Astrocyte of the cerebellum (primary cell): ENCODE data around the gene MGRN1.

ENCODE experiments used
- DNase-seq: peaks from one replicate; pipeline ENCODE4 v3.0.0-alpha.2; 2011; ENCODE audit warnings: low read depth
- H3K4me3 ChIP-seq: 2 replicates; pipeline ENCODE4 v1.5.1; 2011; ENCODE audit warnings: mild to moderate bottlenecking, low read depth, low read length, moderate library complexity
- in situ Hi-C: cut with HindIII; loops from 2 replicates; pipeline ENCODE4 v1.10.0; 2017; ENCODE audit warnings: low sequenced_read_pairs
- TF ChIP-seq, protein P1 (sequence below): IDR thresholded peaks from 2 replicates; pipeline ENCODE4 v1.5.1; 2012; ENCODE audit warnings: low read length, low read depth, moderate library complexity, mild to moderate bottlenecking; ENCODE audit errors: missing control alignments

MGRN1 gene

DNA sequence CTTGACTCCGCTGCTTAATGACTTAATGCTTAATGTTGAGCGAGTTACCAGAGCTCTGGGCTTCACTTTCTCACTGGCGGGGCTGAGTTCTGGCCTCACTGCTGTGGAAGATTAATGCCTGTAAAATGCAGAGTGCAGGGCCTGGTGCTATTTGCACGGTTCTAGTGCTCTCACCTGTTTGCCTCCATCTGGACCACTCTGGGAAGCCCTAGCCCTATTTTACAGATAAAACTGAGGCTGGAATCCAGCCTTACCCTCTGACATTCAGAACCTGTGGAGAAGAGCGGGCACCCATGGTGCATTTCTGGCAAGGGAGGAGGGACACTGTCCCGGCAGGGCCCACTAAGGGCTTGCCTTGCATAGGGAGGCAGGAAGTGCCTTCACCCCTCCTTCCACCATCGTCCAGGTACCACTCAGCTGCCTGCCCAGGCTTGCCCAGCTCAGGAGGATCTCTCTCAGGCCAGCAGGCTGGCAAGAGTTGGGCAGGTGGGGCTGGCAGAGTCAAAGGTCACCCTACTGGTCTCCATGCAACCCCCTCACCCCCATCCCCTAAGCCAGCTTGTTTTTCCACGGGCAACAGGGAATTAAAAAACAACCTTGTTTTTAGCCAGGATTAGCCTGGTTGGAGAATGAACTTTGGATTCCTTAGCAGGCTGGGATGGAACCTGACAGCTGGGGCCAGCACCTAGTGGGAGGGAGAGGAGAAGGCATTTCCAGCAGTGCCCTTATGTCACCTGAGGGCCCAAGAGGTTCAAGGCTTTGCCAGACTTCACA, 5.8 kb upstream of the MGRN1 start:
- in situ Hi-C loops, result no loop called here
- DNase-seq, result no peak
- H3K4me3 ChIP-seq, result no peak overlapping the region
- TF ChIP-seq, protein P1, sequence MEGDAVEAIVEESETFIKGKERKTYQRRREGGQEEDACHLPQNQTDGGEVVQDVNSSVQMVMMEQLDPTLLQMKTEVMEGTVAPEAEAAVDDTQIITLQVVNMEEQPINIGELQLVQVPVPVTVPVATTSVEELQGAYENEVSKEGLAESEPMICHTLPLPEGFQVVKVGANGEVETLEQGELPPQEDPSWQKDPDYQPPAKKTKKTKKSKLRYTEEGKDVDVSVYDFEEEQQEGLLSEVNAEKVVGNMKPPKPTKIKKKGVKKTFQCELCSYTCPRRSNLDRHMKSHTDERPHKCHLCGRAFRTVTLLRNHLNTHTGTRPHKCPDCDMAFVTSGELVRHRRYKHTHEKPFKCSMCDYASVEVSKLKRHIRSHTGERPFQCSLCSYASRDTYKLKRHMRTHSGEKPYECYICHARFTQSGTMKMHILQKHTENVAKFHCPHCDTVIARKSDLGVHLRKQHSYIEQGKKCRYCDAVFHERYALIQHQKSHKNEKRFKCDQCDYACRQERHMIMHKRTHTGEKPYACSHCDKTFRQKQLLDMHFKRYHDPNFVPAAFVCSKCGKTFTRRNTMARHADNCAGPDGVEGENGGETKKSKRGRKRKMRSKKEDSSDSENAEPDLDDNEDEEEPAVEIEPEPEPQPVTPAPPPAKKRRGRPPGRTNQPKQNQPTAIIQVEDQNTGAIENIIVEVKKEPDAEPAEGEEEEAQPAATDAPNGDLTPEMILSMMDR, result no peak

DNA sequence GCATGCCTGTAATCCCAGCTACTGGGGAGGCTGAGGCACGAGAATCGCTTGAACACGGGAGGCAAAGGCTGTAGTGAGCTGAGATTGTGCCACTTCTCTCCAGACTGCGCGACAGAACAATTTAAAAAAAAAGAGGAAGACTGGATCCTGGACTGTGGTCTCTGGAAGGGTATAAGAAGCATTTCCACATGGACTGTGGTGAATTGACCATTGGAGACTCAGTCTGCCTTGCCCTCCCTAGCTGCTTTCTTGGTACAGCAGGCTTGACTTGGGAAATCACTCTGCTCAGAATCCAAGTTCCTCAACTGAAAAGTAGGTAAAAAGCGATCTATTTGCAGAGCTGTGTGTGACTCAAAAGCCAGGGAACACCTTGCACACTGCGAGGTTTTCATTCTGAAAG, 1.0 kb upstream of the MGRN1 start:
- in situ Hi-C loops, result no loop called here
- DNase-seq, result no peak
- no peak overlapping the region for H3K4me3 ChIP-seq
- TF ChIP-seq, protein P1, result no peak

DNA sequence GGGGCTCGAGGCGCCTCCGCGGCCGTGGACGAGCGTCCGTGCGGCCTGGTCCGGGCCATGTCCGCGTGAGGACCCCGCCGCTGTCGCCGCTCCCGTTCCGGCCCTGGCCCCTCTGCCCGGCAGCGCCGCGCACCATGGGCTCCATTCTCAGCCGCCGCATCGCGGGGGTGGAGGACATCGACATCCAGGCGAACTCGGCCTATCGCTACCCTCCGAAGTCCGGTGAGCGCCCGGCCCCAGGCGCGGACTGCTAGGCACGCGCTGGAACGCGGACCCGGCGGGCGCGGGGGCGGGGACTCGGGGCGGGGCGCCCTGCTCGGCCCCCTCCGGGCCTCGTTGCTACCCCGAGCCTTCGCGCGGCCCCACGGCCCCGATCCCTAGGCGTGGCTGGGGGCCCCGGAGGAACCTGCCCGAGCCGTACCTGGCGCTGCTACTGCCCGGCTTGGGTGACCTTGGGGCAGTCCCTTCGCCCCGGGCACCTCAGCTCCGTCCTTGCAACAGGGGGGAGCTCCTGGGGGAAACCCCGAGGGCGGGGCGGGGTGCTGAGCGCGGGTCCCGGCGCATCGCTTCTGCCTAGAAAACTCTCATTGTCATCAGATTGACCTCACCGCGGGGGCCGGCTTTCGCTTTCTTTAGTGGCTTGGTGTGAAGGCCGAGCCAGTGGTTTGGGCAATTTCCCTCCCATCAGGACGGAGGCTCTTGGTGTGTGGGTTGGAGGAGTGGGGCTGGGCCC, 367 bp downstream of the MGRN1 start:
- no peak for DNase-seq
- TF ChIP-seq, protein P1, result no peak
- H3K4me3 ChIP-seq, result peak overlapping the region; percentile 89
- in situ Hi-C loops, result loop anchor here (25.0 kb wide), 1 partner anchor 113 kb away; no protein-coding TSS in a partner anchor

DNA sequence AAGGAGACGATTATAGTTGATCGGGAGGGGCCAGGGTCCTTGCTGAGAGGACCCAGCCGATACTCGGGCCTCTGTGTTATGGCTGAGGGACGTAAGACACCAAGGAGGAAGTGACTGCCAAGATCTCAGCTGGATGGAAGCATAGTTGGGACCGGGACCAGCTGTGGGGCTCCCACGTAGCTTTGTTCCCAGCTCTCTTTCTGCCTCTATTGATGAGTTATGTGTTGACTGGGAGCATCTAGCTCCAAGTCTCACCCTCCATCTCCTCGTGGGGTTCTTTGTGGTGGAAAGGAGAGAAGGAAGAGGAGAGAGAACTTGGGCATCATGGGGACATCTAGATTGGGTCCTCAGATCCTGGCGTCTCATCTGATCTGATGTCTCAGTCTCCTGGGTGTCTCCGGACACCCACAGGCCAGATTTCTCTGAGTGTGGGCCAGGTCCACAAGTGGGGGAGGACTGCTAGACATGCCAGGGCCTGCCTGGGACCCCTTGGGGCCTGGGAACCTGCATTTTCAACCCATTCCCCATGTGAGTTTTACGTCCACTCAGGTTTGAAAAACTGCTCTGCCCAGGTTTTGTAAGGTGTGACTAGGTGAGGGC, 1.0 kb downstream of the MGRN1 start:
- peak overlapping the region; percentile 89 for H3K4me3 ChIP-seq

DNA sequence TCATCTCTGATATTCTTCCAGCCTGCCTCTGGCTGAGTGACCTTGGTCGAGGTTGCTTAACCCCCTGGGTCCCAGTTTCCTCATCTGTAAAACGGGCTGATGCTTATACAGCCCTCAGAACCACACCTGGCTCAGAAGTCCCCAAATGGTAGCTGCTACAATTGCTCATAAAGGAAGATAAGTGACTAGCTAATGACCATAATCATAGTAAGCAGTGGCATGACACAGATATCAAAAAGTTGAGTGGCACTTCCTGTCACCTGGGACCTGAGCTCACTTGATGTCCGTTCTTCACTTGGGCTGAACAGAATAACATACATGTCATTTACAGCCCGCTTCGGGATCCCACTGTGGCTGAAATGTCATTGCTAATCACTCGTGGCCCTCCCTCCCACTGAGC, 1.8 kb downstream of the MGRN1 start:
- in situ Hi-C loops, result loop anchor here (25.0 kb wide), 1 partner anchor 114 kb away; no protein-coding TSS in a partner anchor
- no peak for DNase-seq
- TF ChIP-seq, protein P1, result no peak
- peak overlapping the region; percentile 89 for H3K4me3 ChIP-seq

More for the DNA sequence above, 1.0 kb downstream of the MGRN1 start:
- TF ChIP-seq, protein P1, result no peak
- in situ Hi-C loops, result loop anchor here (25.0 kb wide), 1 partner anchor 113 kb away; no protein-coding TSS in a partner anchor
- no peak for DNase-seq

DNA sequence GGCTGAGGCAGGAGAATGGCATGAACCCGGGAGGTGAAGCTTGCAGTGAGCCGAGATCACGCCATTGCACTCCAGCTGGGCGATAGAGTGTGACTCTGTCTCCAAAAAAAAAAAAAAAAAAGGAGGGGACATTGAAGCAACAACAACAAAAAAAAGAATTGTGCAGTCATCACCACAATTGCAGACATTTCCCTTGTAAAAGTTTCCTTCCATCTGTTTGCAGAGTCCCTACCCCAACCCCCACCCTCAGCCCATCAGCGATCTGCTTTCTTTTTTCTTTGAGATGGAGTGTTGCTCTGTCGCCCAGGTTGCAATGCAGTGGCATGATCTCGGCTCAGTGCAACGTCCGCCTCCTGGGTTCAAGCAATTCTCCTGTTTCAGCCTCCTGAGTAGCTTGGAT, 3.7 kb downstream of the MGRN1 start:
- no peak for DNase-seq
- no peak overlapping the region for H3K4me3 ChIP-seq
- in situ Hi-C loops, result loop anchor here (25.0 kb wide), 1 partner anchor 116 kb away; no protein-coding TSS in a partner anchor
- TF ChIP-seq, protein P1, result no peak
